ENCODE measurements around the gene CRYBG3.
A peak's percentile ranks its signal among the peaks of the same experiment; 100 is the strongest.

Gene CRYBG3

GRCh38 chr3:97948351-97949109 lies 126.7 kb downstream of the CRYBG3 start:
- no peak for DNase-seq (ENCODE audit: low read depth)

DNA sequence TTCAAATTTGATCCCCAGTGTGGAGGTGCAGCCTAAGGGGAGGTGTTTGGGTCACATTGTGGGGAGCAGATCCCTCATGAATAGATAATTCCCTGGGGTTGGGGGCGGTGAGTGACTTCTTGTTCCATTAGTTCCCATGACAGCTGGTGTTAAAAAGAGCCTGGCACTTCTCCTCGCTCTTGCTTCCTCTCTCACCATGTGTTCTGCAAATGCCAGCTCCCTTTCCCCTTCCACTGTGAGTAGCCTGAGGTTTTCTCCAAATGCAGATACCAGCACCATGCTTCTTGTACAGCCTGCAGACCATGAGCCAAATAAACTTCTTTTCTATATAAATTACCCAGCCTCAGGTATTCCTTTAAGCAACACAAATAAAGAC lies 127.3 kb downstream of the CRYBG3 start:
- no peak for DNase-seq (ENCODE audit: low read depth)

GRCh38 chr3:97949743-97950142 lies 127.9 kb downstream of the CRYBG3 start:
- no peak for DNase-seq (ENCODE audit: low read depth)

DNA sequence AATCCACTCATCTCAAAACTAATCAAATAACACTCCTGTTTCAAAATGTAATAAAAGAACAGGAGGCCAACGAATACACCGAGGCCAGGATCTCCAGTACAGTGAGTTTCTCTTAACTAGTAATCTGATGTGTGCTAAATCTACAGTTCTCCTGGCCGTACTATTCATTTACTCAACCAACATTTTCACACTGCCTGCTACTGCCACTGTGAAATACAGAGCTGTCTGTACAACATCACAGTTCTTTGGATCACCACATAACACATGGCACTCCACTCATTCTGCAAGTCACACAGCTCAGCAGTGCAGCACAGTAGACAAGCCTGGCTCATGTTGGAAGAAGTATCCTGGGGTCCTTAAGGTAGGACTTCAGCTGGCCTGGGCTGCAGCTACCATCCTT lies 128.5 kb downstream of the CRYBG3 start:
- no peak for DNase-seq (ENCODE audit: low read depth)

DNA sequence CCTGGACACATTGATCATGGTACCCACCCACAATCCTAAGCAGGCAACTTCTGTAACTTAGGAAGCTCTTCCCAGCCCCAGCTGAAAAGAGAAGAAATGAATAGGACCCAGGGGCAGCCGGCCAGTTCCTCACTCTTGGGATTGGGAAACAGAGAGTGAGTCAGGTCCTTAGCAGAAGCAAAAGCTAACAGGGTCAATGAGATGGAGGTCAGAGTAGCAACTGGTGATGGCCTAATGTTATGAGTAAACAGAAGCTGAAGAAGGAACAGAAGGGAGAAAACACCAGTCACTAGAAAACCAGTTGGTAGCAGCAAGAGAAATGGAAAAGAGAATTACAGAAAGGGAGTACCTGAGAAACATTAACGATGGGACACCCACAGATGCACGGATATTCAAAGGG lies 130.5 kb downstream of the CRYBG3 start:
- peak; percentile 57 for DNase-seq (ENCODE audit: low read depth)

GRCh38 chr3:97952872-97953271 lies 131.1 kb downstream of the CRYBG3 start:
- DNase-seq (ENCODE audit: low read depth), result no peak

DNA sequence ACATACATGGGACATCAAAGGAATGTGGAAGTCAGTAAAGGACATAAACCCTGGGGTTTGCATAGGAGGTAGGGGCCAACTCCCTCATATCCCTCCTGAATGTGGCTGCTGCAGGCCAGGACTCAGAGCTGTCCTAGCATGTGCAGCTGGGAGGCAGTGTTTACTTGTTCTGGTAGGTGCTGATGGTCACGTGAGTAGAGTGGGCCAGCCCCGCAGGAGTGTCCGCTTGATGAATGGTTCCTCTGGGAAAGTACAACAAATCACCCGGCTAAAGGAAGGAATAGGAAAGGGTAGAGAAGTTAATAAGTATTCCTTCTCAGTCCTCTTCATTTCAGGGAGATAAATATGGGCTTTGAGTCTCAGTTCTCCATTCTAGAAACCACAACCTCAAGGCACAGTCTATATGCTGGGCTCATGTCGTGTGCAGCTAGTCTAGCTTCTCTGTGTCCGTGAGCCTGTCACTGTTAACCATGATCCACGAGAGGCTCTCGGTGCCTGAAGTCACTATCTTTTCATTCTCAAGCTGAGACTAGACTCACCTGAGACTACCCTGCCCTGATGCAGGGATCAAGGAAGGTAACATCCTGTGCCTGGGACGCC lies 132.5 kb downstream of the CRYBG3 start:
- no peak for DNase-seq (ENCODE audit: low read depth)

- no peak for DNase-seq (ENCODE audit: low read depth)
Observed at GRCh38 chr3:97956051-97956450, 134.2 kb downstream of the CRYBG3 start.

GRCh38 chr3:97957617-97958311 lies 136.0 kb downstream of the CRYBG3 start:
- DNase-seq (ENCODE audit: low read depth), result no peak

GRCh38 chr3:97958396-97958795 lies 136.6 kb downstream of the CRYBG3 start:
- DNase-seq (ENCODE audit: low read depth), result peak; percentile 24

- no peak for DNase-seq (ENCODE audit: low read depth)
Observed at GRCh38 chr3:97958796-97959195, 137.0 kb downstream of the CRYBG3 start.

- no peak for DNase-seq (ENCODE audit: low read depth)
Observed at GRCh38 chr3:97959872-97960271, 138.1 kb downstream of the CRYBG3 start.

DNA sequence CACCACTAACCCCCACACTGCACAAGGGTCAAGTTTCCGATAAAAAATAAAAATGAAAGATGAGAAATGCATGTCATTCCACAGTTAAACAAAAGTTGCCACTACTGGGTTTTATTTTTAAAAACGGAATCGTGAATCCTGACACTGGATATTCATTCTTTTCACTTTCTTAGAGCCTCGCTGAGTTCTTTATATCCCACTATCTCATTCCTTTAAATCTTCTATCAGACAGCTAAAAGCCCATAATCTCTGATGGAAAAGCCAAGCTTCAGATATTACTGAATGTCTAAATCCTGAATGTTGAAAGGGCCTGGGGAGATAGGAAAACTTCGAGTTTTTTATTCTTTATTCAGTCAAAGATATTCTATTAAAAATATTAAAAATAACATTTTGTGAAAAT lies 138.7 kb downstream of the CRYBG3 start:
- no peak for DNase-seq (ENCODE audit: low read depth)

- DNase-seq (ENCODE audit: low read depth), result no peak
Observed at GRCh38 chr3:97960993-97961766, 139.4 kb downstream of the CRYBG3 start.

- DNase-seq (ENCODE audit: low read depth), result no peak
Observed at GRCh38 chr3:97967966-97968365, 146.2 kb downstream of the CRYBG3 start.

- DNase-seq (ENCODE audit: low read depth), result no peak
Observed at GRCh38 chr3:97968376-97968775, 146.6 kb downstream of the CRYBG3 start.

- DNase-seq (ENCODE audit: low read depth), result no peak
Observed at GRCh38 chr3:97969541-97969940, 147.7 kb downstream of the CRYBG3 start.

DNA sequence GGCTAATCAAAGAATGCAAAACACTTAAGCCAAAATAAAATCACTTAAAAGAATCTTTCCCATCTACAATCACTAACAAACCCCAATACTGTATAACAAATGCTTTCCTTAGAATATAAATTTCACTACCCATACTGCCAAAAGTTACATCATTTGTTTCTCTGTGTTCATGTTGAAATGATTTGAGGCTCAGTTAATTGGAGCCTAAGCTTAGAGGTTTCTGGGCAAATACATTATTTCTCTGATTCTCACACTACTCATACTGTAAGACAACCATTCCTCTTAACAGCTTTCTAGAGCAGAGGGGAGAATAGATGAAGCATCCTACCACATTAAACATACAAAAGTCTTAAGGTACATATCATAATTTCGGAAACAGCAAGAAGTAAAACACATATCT lies 148.3 kb downstream of the CRYBG3 start:
- no peak for DNase-seq (ENCODE audit: low read depth)

- DNase-seq (ENCODE audit: low read depth), result no peak
Observed at GRCh38 chr3:97970956-97971620, 149.3 kb downstream of the CRYBG3 start.

GRCh38 chr3:97971679-97972567 lies 150.1 kb downstream of the CRYBG3 start, which contains the start of gene RIOX2:
RIOX2 (minus strand) TSS chr3:97972431; CDS start chr3:97967593, 4,838 bp downstream.
- peak; percentile 71 for DNase-seq (ENCODE audit: low read depth)

- no peak for DNase-seq (ENCODE audit: low read depth)
Observed at GRCh38 chr3:97972976-97973375, 151.2 kb downstream of the CRYBG3 start.
